Adrenal gland (tissue), 12 donors: Measurements from ENCODE around the gene NAT8L. TPM values are rescaled to one million over a fixed set of nuclear protein-coding genes. Genes with fewer than 3 reads are reported as not detected.

Source experiments
- DNase-seq, 7 donors: peaks; one replicate each; pipeline ENCODE4 v3.0.0-alpha.2; 2019 to 2020
- H3K27ac ChIP-seq, 5 donors: fragments of 200-600 bp; sonication (generic) in 4 of 5; 1 replicate in 3 of 5; 2 replicates in 2 of 5; pipeline versions ENCODE4 v1.5.1 to v1.8.0; 2016 to 2020; ENCODE audit warnings: mild to moderate bottlenecking in 1 of 5
- H3K27me3 ChIP-seq: fragments of 200-600 bp; 2 replicates; pipeline ENCODE4 v1.8.0; 2021
- H3K36me3 ChIP-seq, 2 donors: fragments of 200-600 bp; replicated peaks in 1 of 2; 1 replicate in 1 of 2; 2 replicates in 1 of 2; pipeline versions ENCODE4 v1.5.1 to v1.8.0; 2018 to 2022
- H3K4me1 ChIP-seq, 2 donors: fragments of 200-600 bp; replicated peaks in 1 of 2; 1 replicate in 1 of 2; 2 replicates in 1 of 2; pipeline versions ENCODE4 v1.5.1 to v1.8.0; 2018 to 2021
- H3K4me3 ChIP-seq, 4 donors: fragments of 200-600 bp; sonication (generic) in 3 of 4; one replicate each; pipeline ENCODE4 v1.5.1; 2016 to 2018
- H3K9me3 ChIP-seq, 3 donors: fragments of 200-600 bp; sonication (generic) in 1 of 3; replicated peaks in 1 of 3; 1 replicate in 2 of 3; 2 replicates in 1 of 3; pipeline versions ENCODE4 v1.5.1 to v1.8.0; 2016 to 2021
- CTCF ChIP-seq, 6 experiments: fragments of 450-650 bp in 4 of 6; fragments of 200-600 bp in 2 of 6; sonication (generic) in 1 of 6; IDR thresholded peaks; 1 replicate in 5 of 6; 2 replicates in 1 of 6; pipeline versions ENCODE4 v1.5.1 to v1.8.0; 2016 to 2021; ENCODE audit warnings: antibody characterized with exemption in 6 of 6, mild to moderate bottlenecking in 2 of 6, moderate library complexity in 1 of 6
- POLR2A ChIP-seq, 2 donors: fragments of 450-650 bp; IDR thresholded peaks; one replicate each; pipeline ENCODE4 v1.6.1; 2017; ENCODE audit warnings: antibody characterized with exemption in 2 of 2, mild to moderate bottlenecking in 2 of 2, moderate library complexity in 1 of 2
- WGBS, 4 donors: extraction: QIAGEN DNeasy Blood & Tissue Kit in 2 of 4; methylation state at CpG; one replicate each; pipeline versions ENCODE4 v1.1.5 to v1.1.7; 2013 to 2017; 5-methylcytosine and 5-hydroxymethylcytosine counted together
- intact Hi-C, 2 donors: fragments of 100-400 bp; cut with DNase I; formaldehyde crosslinking; loops; one replicate each; pipeline versions ENCODE4 v1.14.1 to v1.15.0; 2022 to 2023
- polyA plus RNA-seq, 3 donors: library from polyadenylated mRNA; stranded (reverse); fragments of 200-250 nt in 2 of 3; fragments of 350-450 nt in 1 of 3; fragmentation: Illumina TruSeq in 1 of 3; extraction: RNeasy Lipid Tissue Mini Kit (QIAGEN cat#74804) in 1 of 3; gene quantifications; one replicate each; pipeline ENCODE4 v1.2.3, GENCODE V29; 2013 to 2014
- total RNA-seq, 9 donors: library from RNA; depleted of rRNA in 4 of 9; stranded (reverse); fragments of >200 nt in 4 of 9; fragments of 120-200 nt in 1 of 9; fragmentation: NEBNext Ultra II Directional in 1 of 9; extraction: Animal tissue kit (Norgen Biotek cat#: 25700) in 1 of 9; gene quantifications; one replicate each; pipeline versions ENCODE4 v1.1.0 to v1.2.4, GENCODE V29; 2013 to 2023
- donor health status: healthy with polysubstance abuse.
- donor health status: Bipolar disorder and iron deficiency.
- donor health status: DM: yes; HTN: yes; CAD: no.
- donor health status: DM: no; HTN: no; CAD: no.
- donor health status: DM: no; HTN: no; CAD: no.
- donor health status: DM: yes; HTN: yes; CAD: no.

Gene NAT8L
- total and polyA plus RNA-seq, 12 donors = 0.18 to 1.6 (median 0.49) TPM

DNA sequence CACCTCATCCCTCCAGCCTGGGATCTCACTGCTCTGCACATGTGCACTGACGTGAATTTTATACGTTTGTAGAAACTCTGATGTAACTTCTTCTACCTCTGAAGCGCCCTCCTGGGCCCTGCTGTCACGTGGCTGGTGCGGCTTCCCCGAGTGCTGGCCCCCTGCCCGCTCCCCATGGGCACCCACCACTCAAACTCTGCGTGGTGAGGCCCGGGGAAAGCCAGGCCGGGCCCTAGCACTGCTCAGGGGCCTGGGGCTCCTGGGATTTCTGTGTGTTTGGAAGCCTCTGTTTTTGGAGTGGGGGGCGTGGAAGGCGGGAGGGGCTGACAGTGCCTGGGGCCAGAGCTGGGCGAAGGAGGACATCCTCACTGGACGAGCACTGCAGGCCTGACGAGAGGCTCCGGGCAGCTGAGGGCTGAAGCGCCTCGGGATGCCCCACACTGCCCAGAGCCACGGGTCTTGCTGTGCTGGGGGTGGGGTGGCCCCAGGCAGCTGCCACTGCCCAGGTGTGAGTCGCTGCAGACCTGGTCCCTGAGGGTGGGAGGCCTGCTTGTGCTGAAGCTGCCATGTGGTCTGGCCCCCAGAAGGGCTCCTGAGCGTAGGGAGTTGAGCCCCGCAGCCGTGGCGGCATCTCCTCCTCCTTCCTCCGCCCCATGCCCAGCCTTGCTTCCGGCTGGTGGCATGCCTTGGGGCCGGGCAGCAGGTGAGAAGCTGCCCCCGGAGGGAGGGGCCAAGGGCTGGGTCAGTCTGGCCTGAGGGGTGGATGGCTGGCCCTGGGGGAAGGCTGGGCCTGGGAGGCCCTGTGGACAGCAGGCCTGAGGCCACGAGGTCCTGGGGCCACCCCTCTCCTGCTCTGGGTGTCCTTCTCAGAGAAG, 7.7 kb downstream of the NAT8L start:
- no peaks in the 10 kb centered on the region for H3K27me3 ChIP-seq
- no peak for DNase-seq
- no peaks in the 10 kb centered on the region for H3K36me3 ChIP-seq
- TF ChIP-seq CTCF (IDR thresholded peaks at IDR 0.05) (no peak), POLR2A (IDR thresholded peaks at IDR 0.05) (no peak)
- no peaks in the 10 kb centered on the region for H3K9me3 ChIP-seq
- 82 to 90% (median 83%) methylated on average over 15 to 29 of the region's 29 CpGs for WGBS, 4 donors
- intact Hi-C loops = no loop called here
- no peak overlapping the region for H3K27ac ChIP-seq
- peaks cover 0 to 4% of the 10 kb centered on the region in 2 donors for H3K4me1 ChIP-seq
- H3K4me3 ChIP-seq = no peak overlapping the region

DNA sequence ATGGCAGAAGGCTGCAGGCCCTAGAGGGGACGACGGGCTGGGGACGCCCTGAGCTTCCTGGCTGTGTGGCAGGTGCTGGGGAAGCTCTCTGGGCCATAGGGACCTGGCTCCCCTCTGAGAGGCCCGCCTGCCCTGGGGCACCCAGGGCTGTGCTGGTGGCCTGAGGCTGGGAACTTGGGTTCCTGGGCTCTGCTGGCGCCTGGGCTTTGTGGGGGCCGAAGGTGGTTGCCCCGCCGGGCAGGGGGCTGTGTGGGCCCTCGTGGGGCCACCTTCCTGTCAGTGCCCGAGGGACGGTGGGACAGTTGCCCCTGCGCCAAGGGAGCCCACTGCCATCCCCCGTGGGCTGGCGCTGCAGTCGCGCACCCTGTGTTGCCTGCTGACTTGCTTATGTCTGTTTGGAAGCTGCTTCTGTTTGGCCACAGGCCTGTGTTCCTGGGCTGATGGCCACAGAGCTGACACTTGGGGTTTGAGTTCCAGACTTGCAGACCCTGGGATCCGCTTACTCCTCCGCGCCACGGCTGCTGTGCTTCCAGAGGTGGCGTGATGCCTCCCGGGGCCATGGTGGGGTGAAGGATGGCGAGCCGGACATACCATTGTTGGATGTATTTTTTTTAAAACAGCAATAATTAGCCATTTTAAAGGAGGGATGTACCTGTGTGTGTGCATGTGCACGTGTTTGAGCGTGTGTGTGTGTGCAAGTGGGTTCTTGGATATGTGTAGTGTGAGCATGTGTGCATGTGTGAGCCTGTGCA, 8.5 kb downstream of the NAT8L start:
- no peak overlapping the region for H3K4me3 ChIP-seq
- DNase-seq = no peak
- WGBS, 4 donors = 82 to 85% (median 84%) methylated on average over 15 to 26 of the region's 26 CpGs
- no peaks in the 10 kb centered on the region for H3K27me3 ChIP-seq
- intact Hi-C loops = no loop called here
- H3K27ac ChIP-seq = no peak overlapping the region
- no peaks in the 10 kb centered on the region for H3K36me3 ChIP-seq
- TF ChIP-seq POLR2A (IDR thresholded peaks at IDR 0.05) (no peak), CTCF (IDR thresholded peaks at IDR 0.05) (no peak)
- H3K9me3 ChIP-seq = no peaks in the 10 kb centered on the region
- peaks cover 0 to 11% of the 10 kb centered on the region in 2 donors for H3K4me1 ChIP-seq

- H3K27ac ChIP-seq = no peak overlapping the region
- H3K27me3 ChIP-seq = no peaks in the 10 kb centered on the region
- WGBS, 4 donors = 90 to 94% (median 93%) methylated on average over 13 of the region's 13 CpGs
- peaks cover 0 to 11% of the 10 kb centered on the region in 2 donors for H3K4me1 ChIP-seq
- intact Hi-C loops = no loop called here
- no peaks in the 10 kb centered on the region for H3K9me3 ChIP-seq
- no peak overlapping the region for H3K4me3 ChIP-seq
- DNase-seq = no peak
- TF ChIP-seq POLR2A (IDR thresholded peaks at IDR 0.05) (no peak), CTCF (IDR thresholded peaks at IDR 0.05) (no peak)
- H3K36me3 ChIP-seq = no peaks in the 10 kb centered on the region
Measured at GRCh38 chr4:2068198-2068470, 9.0 kb downstream of the NAT8L start.

GRCh38 chr4:2068566-2068965, 9.4 kb downstream of the NAT8L start:
- H3K27ac ChIP-seq = no peak overlapping the region
- WGBS, 4 donors = 82 to 89% (median 85%) methylated on average over 2 to 11 of the region's 11 CpGs
- no peak overlapping the region for H3K4me3 ChIP-seq
- TF ChIP-seq CTCF (IDR thresholded peaks at IDR 0.05) = no peak
- TF ChIP-seq POLR2A (IDR thresholded peaks at IDR 0.05) = no peak
- no peaks in the 10 kb centered on the region for H3K36me3 ChIP-seq
- DNase-seq = no peak
- no peaks in the 10 kb centered on the region for H3K27me3 ChIP-seq
- H3K4me1 ChIP-seq = peaks cover 0 to 11% of the 10 kb centered on the region in 2 donors
- intact Hi-C loops = no loop called here
- H3K9me3 ChIP-seq = no peaks in the 10 kb centered on the region
